ENCODE measurements around the gene NACAD.

Gene NACAD, protein sequence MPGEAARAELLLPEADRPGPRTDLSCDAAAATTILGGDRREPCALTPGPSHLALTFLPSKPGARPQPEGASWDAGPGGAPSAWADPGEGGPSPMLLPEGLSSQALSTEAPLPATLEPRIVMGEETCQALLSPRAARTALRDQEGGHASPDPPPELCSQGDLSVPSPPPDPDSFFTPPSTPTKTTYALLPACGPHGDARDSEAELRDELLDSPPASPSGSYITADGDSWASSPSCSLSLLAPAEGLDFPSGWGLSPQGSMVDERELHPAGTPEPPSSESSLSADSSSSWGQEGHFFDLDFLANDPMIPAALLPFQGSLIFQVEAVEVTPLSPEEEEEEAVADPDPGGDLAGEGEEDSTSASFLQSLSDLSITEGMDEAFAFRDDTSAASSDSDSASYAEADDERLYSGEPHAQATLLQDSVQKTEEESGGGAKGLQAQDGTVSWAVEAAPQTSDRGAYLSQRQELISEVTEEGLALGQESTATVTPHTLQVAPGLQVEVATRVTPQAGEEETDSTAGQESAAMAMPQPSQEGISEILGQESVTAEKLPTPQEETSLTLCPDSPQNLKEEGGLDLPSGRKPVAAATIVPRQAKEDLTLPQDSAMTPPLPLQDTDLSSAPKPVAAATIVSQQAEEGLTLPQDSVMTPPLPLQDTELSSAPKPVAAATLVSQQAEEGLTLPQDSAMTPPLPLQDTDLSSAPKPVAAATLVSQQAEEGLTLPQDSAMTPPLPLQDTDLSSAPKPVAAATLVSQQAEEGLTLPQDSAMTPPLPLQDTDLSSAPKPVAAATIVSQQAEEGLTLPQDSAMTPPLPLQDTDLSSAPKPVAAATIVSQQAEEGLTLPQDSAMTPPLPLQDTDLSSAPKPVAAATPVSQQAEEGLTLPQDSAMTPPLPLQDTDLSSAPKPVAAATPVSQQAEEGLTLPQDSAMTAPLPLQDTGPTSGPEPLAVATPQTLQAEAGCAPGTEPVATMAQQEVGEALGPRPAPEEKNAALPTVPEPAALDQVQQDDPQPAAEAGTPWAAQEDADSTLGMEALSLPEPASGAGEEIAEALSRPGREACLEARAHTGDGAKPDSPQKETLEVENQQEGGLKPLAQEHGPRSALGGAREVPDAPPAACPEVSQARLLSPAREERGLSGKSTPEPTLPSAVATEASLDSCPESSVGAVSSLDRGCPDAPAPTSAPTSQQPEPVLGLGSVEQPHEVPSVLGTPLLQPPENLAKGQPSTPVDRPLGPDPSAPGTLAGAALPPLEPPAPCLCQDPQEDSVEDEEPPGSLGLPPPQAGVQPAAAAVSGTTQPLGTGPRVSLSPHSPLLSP (N-terminal part only)

DNA sequence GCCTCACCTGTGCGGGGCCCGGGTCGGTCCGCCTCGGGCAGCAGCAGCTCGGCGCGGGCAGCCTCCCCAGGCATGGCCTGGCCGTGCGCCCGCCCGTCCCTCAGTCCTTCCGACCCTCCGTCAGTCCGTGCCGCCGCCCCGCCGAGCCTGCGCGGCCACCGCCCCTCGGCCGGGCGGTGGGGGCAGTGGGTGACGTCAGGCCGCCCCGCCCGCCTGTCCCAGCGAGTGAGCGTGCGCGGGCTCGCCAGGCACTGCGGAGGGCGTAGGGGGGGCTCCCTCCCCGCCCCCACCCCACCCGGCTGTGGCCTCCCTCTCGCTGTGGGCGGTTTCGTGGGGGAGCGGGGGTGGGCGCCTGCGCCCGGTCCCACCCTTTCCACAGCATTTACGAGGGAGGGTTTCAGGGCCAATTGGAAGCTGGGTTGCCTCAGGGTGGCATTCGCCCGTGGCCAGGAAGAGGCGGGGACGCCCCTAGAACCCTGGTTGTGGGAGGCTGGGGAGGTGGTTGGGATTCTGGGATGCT lies at the start of gene NACAD:
Gene NACAD (minus strand): TSS at position 149 of the 520 bp plus-strand sequence. CDS start 75 bp downstream, at position 74.
- peak within 1 kb of the TSS; percentile 67 for H3K4me3 Mint-ChIP-seq
- no peaks in the 10 kb centered on the region for H3K9me3 Mint-ChIP-seq
- peaks cover 5% of the 10 kb centered on the region for H3K4me1 Mint-ChIP-seq
- H3K36me3 Mint-ChIP-seq (ENCODE audit: low read depth): no peaks in the 10 kb centered on the region
- peak within 1 kb of the TSS; percentile 59 for H3K27ac Mint-ChIP-seq
- H3K27me3 Mint-ChIP-seq: peaks cover 5% of the 10 kb centered on the region
- ATAC-seq: peak; percentile 47
- peak; percentile 21 for DNase-seq

GRCh38 chr7:45136106-45137060 lies 47.6 kb upstream of the NACAD start:
- Mint-ChIP-seq H3K36me3 (ENCODE audit: low read depth) (no peaks in the 10 kb centered on the region), H3K4me3 (no peak overlapping the region), H3K9me3 (no peaks in the 10 kb centered on the region), H3K27ac (no peak overlapping the region), H3K4me1 (peaks cover 10% of the 10 kb centered on the region), H3K27me3 (peaks cover 7% of the 10 kb centered on the region)
- ATAC-seq (peak; percentile 73), DNase-seq (peak; percentile 64)

DNA sequence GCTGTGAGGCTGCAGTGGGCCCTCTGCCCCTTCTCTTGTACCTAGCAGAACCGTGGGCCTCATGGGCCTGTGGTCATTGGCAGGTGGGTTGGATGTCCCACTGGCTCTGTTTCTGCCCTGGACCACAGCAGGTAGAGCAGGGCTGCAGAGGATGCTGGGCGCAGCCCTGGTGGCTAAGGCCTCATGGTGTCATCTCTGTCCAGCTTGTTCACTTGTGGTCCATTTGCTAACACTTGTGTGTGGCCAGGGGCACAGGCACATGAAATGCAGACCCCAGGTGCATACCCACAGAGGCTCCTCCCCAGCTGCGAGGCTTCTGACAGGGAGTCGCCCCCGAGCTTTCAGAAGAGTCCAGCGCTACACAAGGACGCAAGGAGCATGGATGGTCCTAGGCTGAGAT lies 45.1 kb upstream of the NACAD start:
- Mint-ChIP-seq H3K36me3 (ENCODE audit: low read depth) (no peaks in the 10 kb centered on the region), H3K9me3 (no peaks in the 10 kb centered on the region), H3K27ac (no peak overlapping the region), H3K4me1 (peaks cover 10% of the 10 kb centered on the region), H3K4me3 (no peak overlapping the region), H3K27me3 (peaks cover 7% of the 10 kb centered on the region)
- ATAC-seq (no peak), DNase-seq (no peak)

DNA sequence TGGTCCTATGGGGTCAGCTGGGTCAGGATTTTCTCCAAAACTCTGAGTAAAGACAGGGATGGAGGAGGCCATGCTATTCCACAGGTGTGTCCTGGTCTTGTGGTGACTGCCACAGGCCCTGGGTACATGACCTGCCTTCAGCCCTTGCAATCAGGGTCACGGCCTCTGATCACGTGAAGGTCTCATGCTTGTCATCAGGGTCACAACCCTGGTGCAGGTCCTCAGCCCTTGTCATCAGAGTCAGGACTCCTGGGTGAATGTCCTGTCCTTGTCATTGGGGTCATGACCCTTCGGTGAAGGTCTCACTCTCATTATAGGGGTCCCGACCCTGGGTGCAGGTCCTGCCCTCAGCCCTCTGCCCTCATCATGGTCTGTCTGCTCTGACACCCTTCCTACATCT lies 44.6 kb upstream of the NACAD start:
- peaks cover 10% of the 10 kb centered on the region for H3K4me1 Mint-ChIP-seq
- peaks cover 7% of the 10 kb centered on the region for H3K27me3 Mint-ChIP-seq
- no peak overlapping the region for H3K27ac Mint-ChIP-seq
- DNase-seq: no peak
- H3K4me3 Mint-ChIP-seq: no peak overlapping the region
- H3K36me3 Mint-ChIP-seq (ENCODE audit: low read depth): no peaks in the 10 kb centered on the region
- ATAC-seq: no peak
- H3K9me3 Mint-ChIP-seq: no peaks in the 10 kb centered on the region

DNA sequence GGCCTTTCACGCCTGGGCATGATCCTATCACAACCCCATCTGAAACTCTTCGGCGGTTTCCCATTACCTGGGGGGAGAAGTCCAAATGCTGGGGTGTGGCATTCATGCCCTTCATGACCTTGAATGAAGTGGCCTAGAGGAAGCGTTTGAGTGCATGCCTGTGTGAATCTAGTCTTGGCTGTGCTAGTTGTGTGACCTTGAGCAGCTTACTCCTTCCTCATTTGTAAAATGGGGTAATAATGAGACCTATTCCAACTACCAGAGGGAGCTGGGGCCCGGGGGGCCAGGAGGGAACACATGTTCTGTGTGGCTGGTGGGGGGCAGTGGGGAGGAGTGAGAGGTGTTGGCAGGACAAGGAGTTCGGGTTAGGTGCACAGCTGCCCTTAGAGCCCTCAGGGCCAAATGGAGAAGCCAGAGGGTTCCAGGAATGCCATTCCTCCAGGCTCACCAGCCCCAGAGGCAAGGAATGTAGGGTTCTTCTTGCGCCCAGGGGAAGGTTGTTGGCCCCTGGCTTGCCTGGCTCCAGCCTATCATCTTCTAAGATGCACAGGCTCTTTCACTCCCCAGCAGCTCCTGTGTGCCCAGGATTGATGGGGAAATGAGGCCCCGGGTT lies 44.0 kb upstream of the NACAD start:
- DNase-seq (no peak), ATAC-seq (no peak)
- Mint-ChIP-seq H3K36me3 (ENCODE audit: low read depth) (no peaks in the 10 kb centered on the region), H3K4me1 (peaks cover 10% of the 10 kb centered on the region), H3K9me3 (no peaks in the 10 kb centered on the region), H3K4me3 (no peak overlapping the region), H3K27me3 (peaks cover 5% of the 10 kb centered on the region), H3K27ac (no peak overlapping the region)

DNA sequence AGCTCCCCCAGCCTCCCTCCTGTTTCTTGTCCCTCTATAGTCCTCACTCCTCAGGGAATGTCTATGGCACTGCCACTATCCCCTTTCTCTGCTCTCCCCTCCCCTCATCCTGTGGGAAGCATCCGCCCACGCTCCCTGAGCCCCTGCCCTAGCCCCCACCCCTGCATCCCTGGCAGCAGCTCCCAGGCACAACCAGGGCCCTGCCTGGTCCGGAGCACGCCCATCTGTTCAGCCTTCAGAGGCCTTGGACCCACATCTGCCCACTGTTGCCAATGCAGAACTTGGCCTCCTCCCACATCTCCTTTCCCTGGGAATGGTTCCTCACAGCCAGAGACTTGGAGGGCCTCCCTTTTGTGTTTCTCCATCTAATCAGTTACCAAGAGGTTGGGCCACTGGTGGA lies 43.1 kb upstream of the NACAD start:
- Mint-ChIP-seq H3K9me3 (no peaks in the 10 kb centered on the region), H3K36me3 (ENCODE audit: low read depth) (no peaks in the 10 kb centered on the region), H3K4me1 (peaks cover 10% of the 10 kb centered on the region), H3K4me3 (no peak overlapping the region), H3K27ac (no peak overlapping the region), H3K27me3 (peaks cover 3% of the 10 kb centered on the region)
- ATAC-seq (no peak), DNase-seq (no peak)

DNA sequence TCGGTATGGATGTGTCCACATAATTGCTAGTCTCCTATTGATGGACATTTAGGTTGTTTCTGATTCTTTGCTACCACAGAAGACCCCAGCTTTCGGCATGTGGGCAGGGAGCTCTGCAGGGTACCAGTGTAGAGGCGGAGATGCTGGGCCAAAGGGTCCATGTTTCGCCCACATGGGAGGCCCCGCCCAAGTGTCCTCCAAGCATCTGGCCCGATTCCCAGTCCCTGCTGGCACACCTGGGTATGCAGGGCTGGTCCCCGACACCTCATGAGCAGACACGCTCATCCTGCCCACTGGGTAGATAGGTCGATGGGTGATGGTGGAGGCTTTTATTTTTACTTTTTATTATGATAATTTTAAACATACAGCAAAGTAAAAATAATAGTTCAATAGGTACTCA lies 42.1 kb upstream of the NACAD start:
- no peaks in the 10 kb centered on the region for H3K9me3 Mint-ChIP-seq
- no peak overlapping the region for H3K4me3 Mint-ChIP-seq
- peaks cover 3% of the 10 kb centered on the region for H3K27me3 Mint-ChIP-seq
- H3K36me3 Mint-ChIP-seq (ENCODE audit: low read depth): no peaks in the 10 kb centered on the region
- DNase-seq (no peak), ATAC-seq (no peak)
- no peak overlapping the region for H3K27ac Mint-ChIP-seq
- peaks cover 3% of the 10 kb centered on the region for H3K4me1 Mint-ChIP-seq

- Mint-ChIP-seq H3K4me1 (no peaks in the 10 kb centered on the region), H3K36me3 (ENCODE audit: low read depth) (no peaks in the 10 kb centered on the region), H3K4me3 (no peak overlapping the region), H3K27ac (no peak overlapping the region), H3K27me3 (peaks cover 3% of the 10 kb centered on the region), H3K9me3 (no peaks in the 10 kb centered on the region)
- DNase-seq (no peak), ATAC-seq (no peak)
Measured at GRCh38 chr7:45129906-45130305, 41.1 kb upstream of the NACAD start.

GRCh38 chr7:45129181-45129800 lies 40.5 kb upstream of the NACAD start:
- no peaks in the 10 kb centered on the region for H3K36me3 Mint-ChIP-seq (ENCODE audit: low read depth)
- ATAC-seq (no peak), DNase-seq (no peak)
- no peaks in the 10 kb centered on the region for H3K4me1 Mint-ChIP-seq
- H3K9me3 Mint-ChIP-seq: no peaks in the 10 kb centered on the region
- H3K27me3 Mint-ChIP-seq: peaks cover 3% of the 10 kb centered on the region
- no peak overlapping the region for H3K27ac Mint-ChIP-seq
- no peak overlapping the region for H3K4me3 Mint-ChIP-seq

DNA sequence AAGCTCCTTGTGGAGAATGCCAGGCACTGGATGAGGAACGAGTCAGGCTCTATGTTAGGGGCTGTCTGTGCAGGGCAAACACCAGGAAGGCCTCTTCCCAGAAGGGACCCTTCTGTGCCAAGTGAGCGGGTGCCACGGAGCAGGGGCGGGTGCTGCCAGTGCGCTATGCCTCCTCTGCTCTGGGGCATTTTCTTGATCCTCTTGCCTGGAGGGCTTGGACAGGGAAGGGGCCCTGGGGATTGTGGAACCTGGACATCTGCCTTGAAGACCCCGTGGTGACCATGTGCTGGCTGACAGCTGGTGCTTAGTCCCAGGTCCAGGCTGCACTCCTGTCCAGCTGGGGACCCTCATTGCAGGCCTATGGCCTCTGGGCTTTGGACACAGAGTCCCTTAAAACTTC lies 38.2 kb upstream of the NACAD start:
- no peak overlapping the region for H3K27ac Mint-ChIP-seq
- no peak overlapping the region for H3K4me3 Mint-ChIP-seq
- ATAC-seq: no peak
- DNase-seq: no peak
- peaks cover 10% of the 10 kb centered on the region for H3K4me1 Mint-ChIP-seq
- no peaks in the 10 kb centered on the region for H3K36me3 Mint-ChIP-seq (ENCODE audit: low read depth)
- H3K27me3 Mint-ChIP-seq: no peaks in the 10 kb centered on the region
- no peaks in the 10 kb centered on the region for H3K9me3 Mint-ChIP-seq

DNA sequence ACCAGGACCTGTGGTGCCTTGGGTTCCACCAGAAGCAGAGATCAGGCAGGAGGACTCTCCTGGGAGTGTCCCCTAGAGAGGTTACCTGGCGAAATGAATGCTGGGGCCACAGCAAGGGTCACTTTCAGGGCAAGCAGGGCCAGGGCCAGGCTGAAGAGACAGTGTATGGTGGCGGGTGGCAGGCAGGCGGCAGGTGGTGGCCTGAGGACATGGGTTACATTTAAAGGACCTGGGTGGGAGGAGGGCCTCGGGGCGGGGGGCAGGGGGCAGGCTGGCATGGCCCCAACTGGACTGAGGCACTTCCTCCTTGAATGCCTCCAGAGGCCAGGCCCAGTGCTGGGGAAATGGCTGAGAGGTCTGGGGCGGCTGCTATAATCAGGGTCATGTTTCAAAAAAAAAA lies 37.4 kb upstream of the NACAD start:
- DNase-seq (no peak), ATAC-seq (no peak)
- Mint-ChIP-seq H3K9me3 (no peaks in the 10 kb centered on the region), H3K4me3 (no peak overlapping the region), H3K4me1 (peaks cover 10% of the 10 kb centered on the region), H3K27ac (no peak overlapping the region), H3K36me3 (ENCODE audit: low read depth) (no peaks in the 10 kb centered on the region), H3K27me3 (no peaks in the 10 kb centered on the region)

GRCh38 chr7:45125193-45125904 lies 36.6 kb upstream of the NACAD start:
- Mint-ChIP-seq H3K9me3 (no peaks in the 10 kb centered on the region), H3K27ac (no peak overlapping the region), H3K27me3 (no peaks in the 10 kb centered on the region), H3K36me3 (ENCODE audit: low read depth) (no peaks in the 10 kb centered on the region), H3K4me3 (no peak overlapping the region), H3K4me1 (peaks cover 10% of the 10 kb centered on the region)
- ATAC-seq (no peak), DNase-seq (no peak)
